Activated CD8-positive, alpha-beta memory T cell treated with anti-CD3 and anti-CD28 coated beads, Interleukin-2, amount 10 ng/mL, durations not matched to agents 7 days and 5 days (primary cell): ENCODE measurements around the gene CRELD2. TPM values are rescaled to one million over a fixed set of nuclear protein-coding genes. Genes with fewer than 3 reads are reported as not detected.

Experiments
- ATAC-seq: fragments of 150-1000 bp; cut with Tn5 transposase; one replicate; pipeline ENCODE4 v1.10.0; 2021; ENCODE audit warnings: moderate library complexity
- CTCF ChIA-PET: fragments of 350-600 bp; sonication (Branson Sonifier 250); formaldehyde crosslinking; loops from one replicate; lab custom pipeline; 2021; ENCODE audit warnings: antibody characterized with exemption; lab: Charles Lee
- DNase-seq: peaks from one replicate; pipeline ENCODE4 v3.0.0-alpha.2; 2020
- H3K27ac Mint-ChIP-seq: one replicate; pipeline ENCODE4 v1.8.0; 2021; ENCODE audit warnings: mild to moderate bottlenecking, mixed read lengths
- H3K27me3 Mint-ChIP-seq: one replicate; pipeline ENCODE4 v1.8.0; 2021; ENCODE audit warnings: mixed read lengths
- H3K36me3 Mint-ChIP-seq: one replicate; pipeline ENCODE4 v1.8.0; 2021; ENCODE audit warnings: mild to moderate bottlenecking, mixed read lengths
- H3K4me1 Mint-ChIP-seq: one replicate; pipeline ENCODE4 v1.8.0; 2021; ENCODE audit warnings: mixed read lengths
- H3K4me3 Mint-ChIP-seq: one replicate; pipeline ENCODE4 v1.8.0; 2021; ENCODE audit warnings: mild to moderate bottlenecking, moderate library complexity, mixed read lengths
- H3K9me3 Mint-ChIP-seq: one replicate; pipeline ENCODE4 v1.8.0; 2022; ENCODE audit warnings: low read depth, mixed read lengths
- total RNA-seq, 2 experiments: library from RNA; stranded (reverse); gene quantifications; one replicate each; pipeline ENCODE4 v1.2.3, GENCODE V29; 2021

Gene CRELD2
- total RNA-seq, 2 experiments from 2014 or later = 43.9 to 51.2 TPM

GRCh38 chr22:49882519-49883293, 35.7 kb upstream of the CRELD2 start:
- H3K9me3 Mint-ChIP-seq = peaks cover under 1% of the 10 kb centered on the region
- peak overlapping the region; percentile 4 for H3K27ac Mint-ChIP-seq
- H3K4me3 Mint-ChIP-seq = no peak overlapping the region
- DNase-seq (no peak), ATAC-seq (no peak)
- CTCF ChIA-PET = interaction anchor here (1.5 kb wide), 1 partner anchor 115 kb away, joined by 5 read pairs; no protein-coding TSS in a partner anchor
- peaks cover 53% of the 10 kb centered on the region for H3K36me3 Mint-ChIP-seq
- no peaks in the 10 kb centered on the region for H3K27me3 Mint-ChIP-seq
- H3K4me1 Mint-ChIP-seq = peaks cover 43% of the 10 kb centered on the region

- no peaks in the 10 kb centered on the region for H3K27me3 Mint-ChIP-seq
- no peak overlapping the region for H3K27ac Mint-ChIP-seq
- peaks cover 41% of the 10 kb centered on the region for H3K4me1 Mint-ChIP-seq
- H3K36me3 Mint-ChIP-seq = peaks cover 55% of the 10 kb centered on the region
- H3K9me3 Mint-ChIP-seq = peaks cover 1% of the 10 kb centered on the region
- H3K4me3 Mint-ChIP-seq = no peak overlapping the region
- ATAC-seq (no peak), DNase-seq (no peak)
- CTCF ChIA-PET = no interaction called here
Measured at GRCh38 chr22:49883294-49883640, 35.2 kb upstream of the CRELD2 start.

GRCh38 chr22:49884075-49884474, 34.4 kb upstream of the CRELD2 start:
- Mint-ChIP-seq H3K4me1 (peaks cover 37% of the 10 kb centered on the region), H3K36me3 (peaks cover 59% of the 10 kb centered on the region), H3K27me3 (no peaks in the 10 kb centered on the region), H3K9me3 (peaks cover 3% of the 10 kb centered on the region), H3K27ac (no peak overlapping the region), H3K4me3 (no peak overlapping the region)
- CTCF ChIA-PET = no interaction called here
- ATAC-seq = no peak
- no peak for DNase-seq

DNA sequence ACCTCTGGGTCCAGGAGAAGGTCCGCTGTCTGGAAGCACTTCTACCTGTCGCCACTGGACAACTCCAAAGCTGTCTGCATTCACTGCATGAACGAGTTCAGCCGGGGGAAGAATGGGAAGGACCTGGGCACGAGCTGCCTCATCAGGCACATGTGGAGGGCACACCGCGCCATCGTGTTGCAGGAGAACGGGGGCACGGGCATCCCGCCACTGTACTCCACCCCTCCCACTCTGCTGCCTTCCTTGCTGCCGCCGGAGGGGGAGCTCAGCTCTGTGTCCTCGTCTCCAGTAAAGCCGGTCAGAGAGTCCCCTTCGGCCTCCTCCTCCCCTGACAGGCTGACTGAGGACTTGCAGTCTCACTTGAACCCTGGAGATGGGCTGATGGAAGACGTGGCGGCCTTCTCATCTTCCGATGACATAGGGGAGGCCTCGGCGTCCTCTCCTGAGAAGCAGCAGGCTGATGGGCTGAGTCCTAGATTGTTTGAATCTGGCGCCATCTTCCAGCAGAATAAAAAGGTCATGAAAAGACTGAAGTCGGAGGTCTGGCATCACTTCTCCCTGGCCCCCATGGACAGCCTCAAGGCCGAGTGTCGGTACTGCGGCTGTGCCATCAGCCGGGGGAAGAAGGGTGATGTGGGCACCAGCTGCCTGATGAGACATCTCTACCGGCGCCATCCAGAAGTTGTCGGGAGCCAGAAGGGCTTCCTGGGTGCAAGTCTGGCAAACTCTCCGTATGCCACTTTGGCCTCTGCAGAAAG, 33.8 kb upstream of the CRELD2 start:
- ATAC-seq = no peak
- no peak overlapping the region for H3K27ac Mint-ChIP-seq
- peaks cover 35% of the 10 kb centered on the region for H3K4me1 Mint-ChIP-seq
- no peak for DNase-seq
- H3K9me3 Mint-ChIP-seq = peaks cover 9% of the 10 kb centered on the region
- no peaks in the 10 kb centered on the region for H3K27me3 Mint-ChIP-seq
- no peak overlapping the region for H3K4me3 Mint-ChIP-seq
- peaks cover 63% of the 10 kb centered on the region for H3K36me3 Mint-ChIP-seq
- CTCF ChIA-PET = no interaction called here

GRCh38 chr22:49885281-49885680, 33.2 kb upstream of the CRELD2 start:
- CTCF ChIA-PET = no interaction called here
- Mint-ChIP-seq H3K27me3 (no peaks in the 10 kb centered on the region), H3K4me3 (no peak overlapping the region), H3K9me3 (peaks cover 13% of the 10 kb centered on the region), H3K36me3 (peaks cover 68% of the 10 kb centered on the region), H3K27ac (no peak overlapping the region), H3K4me1 (peaks cover 29% of the 10 kb centered on the region)
- DNase-seq = no peak
- no peak for ATAC-seq

DNA sequence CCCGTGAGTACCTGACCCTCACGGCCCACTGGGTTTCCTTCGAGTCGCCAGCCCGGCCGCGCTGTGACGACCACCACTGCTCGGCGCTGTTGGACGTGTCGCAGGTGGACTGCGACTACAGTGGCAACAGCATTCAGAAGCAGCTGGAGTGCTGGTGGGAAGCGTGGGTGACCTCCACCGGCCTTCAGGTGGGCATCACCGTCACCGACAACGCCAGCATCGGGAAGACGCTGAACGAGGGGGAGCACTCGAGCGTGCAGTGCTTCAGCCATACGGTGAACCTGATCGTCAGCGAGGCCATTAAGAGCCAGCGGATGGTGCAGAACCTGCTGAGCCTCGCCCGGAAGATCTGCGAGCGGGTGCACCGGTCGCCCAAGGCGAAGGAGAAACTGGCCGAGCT, 32.6 kb upstream of the CRELD2 start:
- no peak for ATAC-seq
- Mint-ChIP-seq H3K36me3 (peaks cover 72% of the 10 kb centered on the region), H3K4me1 (peaks cover 24% of the 10 kb centered on the region), H3K27me3 (no peaks in the 10 kb centered on the region), H3K4me3 (no peak overlapping the region), H3K27ac (no peak overlapping the region), H3K9me3 (peaks cover 13% of the 10 kb centered on the region)
- CTCF ChIA-PET = no interaction called here
- no peak for DNase-seq

DNA sequence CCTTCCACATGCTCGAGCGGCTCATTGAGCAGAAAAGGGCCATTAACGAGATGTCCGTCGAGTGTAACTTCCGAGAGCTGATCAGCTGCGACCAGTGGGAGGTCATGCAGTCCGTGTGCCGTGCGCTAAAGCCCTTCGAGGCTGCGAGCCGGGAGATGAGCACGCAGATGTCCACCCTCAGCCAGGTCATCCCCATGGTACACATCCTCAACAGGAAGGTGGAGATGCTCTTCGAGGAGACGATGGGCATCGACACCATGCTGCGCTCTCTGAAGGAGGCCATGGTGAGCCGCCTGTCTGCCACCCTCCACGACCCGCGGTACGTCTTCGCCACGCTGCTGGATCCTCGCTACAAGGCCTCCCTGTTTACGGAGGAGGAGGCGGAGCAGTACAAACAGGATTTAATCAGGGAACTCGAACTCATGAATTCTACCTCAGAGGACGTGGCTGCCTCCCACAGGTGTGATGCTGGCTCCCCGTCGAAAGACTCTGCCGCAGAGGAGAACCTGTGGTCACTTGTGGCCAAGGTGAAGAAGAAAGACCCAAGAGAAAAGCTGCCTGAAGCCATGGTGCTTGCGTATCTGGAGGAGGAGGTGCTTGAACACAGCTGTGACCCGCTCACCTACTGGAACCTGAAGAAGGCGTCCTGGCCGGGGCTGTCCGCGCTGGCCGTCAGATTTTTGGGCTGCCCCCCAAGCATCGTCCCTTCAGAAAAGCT, 31.9 kb upstream of the CRELD2 start:
- CTCF ChIA-PET = no interaction called here
- no peak overlapping the region for H3K4me3 Mint-ChIP-seq
- peaks cover 78% of the 10 kb centered on the region for H3K36me3 Mint-ChIP-seq
- no peaks in the 10 kb centered on the region for H3K27me3 Mint-ChIP-seq
- peaks cover 21% of the 10 kb centered on the region for H3K4me1 Mint-ChIP-seq
- DNase-seq (no peak), ATAC-seq (no peak)
- peaks cover 17% of the 10 kb centered on the region for H3K9me3 Mint-ChIP-seq
- no peak overlapping the region for H3K27ac Mint-ChIP-seq

- no peak for DNase-seq
- Mint-ChIP-seq H3K36me3 (peaks cover 80% of the 10 kb centered on the region), H3K9me3 (peaks cover 17% of the 10 kb centered on the region), H3K27ac (no peak overlapping the region), H3K4me3 (no peak overlapping the region), H3K4me1 (peaks cover 16% of the 10 kb centered on the region), H3K27me3 (no peaks in the 10 kb centered on the region)
- ATAC-seq = no peak
- CTCF ChIA-PET = no interaction called here
Measured at GRCh38 chr22:49887064-49887451, 31.4 kb upstream of the CRELD2 start.

DNA sequence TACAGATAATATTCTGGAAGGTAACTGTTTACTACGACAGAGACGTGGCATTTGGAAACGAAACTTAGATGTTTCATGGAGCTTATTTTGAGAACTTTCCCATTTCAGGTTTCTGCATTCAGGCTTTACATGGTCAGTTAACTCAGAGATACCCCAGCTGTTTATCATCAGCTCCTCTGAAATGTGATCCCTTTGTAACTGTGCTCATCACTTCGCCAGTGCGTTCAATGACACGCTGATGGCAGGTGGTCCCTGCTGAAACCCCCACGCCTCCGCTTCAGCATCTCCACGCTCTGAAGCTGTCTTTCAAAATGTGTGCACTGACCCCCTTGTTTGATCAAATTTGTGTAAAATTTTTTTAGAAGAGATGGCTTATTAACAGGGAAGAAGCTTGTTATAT, 30.7 kb upstream of the CRELD2 start:
- Mint-ChIP-seq H3K27ac (no peak overlapping the region), H3K9me3 (peaks cover 17% of the 10 kb centered on the region), H3K36me3 (peaks cover 84% of the 10 kb centered on the region), H3K4me3 (no peak overlapping the region), H3K27me3 (no peaks in the 10 kb centered on the region), H3K4me1 (peaks cover 11% of the 10 kb centered on the region)
- CTCF ChIA-PET = no interaction called here
- ATAC-seq (no peak), DNase-seq (no peak)

DNA sequence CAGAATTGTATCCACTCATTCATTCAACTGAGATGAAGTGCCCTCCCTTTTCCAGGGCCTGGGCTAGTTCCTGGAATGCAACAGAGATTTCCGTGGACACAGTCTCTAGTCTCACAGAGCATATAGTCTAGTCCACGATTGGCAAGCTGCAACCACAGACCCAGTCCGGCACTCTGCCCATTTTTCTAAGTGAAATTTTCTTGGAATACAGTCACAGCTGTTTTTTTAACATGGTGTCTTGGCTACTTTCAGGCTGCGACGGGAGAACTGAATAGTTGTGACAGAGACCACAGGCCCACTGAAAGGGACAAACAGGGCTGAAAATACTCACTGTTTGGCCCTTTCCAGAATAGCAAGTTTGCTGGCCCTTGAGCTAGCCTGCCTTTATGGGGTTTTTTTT, 29.4 kb upstream of the CRELD2 start:
- DNase-seq = no peak
- Mint-ChIP-seq H3K27me3 (no peaks in the 10 kb centered on the region), H3K4me3 (no peak overlapping the region), H3K36me3 (peaks cover 81% of the 10 kb centered on the region), H3K4me1 (peaks cover 10% of the 10 kb centered on the region), H3K9me3 (peaks cover 17% of the 10 kb centered on the region), H3K27ac (no peak overlapping the region)
- ATAC-seq = no peak
- CTCF ChIA-PET = interaction anchor here (1.1 to 1.4 kb wide), 2 partner anchors 122 to 141 kb away, joined by 3 to 4 read pairs; no protein-coding TSS in a partner anchor

DNA sequence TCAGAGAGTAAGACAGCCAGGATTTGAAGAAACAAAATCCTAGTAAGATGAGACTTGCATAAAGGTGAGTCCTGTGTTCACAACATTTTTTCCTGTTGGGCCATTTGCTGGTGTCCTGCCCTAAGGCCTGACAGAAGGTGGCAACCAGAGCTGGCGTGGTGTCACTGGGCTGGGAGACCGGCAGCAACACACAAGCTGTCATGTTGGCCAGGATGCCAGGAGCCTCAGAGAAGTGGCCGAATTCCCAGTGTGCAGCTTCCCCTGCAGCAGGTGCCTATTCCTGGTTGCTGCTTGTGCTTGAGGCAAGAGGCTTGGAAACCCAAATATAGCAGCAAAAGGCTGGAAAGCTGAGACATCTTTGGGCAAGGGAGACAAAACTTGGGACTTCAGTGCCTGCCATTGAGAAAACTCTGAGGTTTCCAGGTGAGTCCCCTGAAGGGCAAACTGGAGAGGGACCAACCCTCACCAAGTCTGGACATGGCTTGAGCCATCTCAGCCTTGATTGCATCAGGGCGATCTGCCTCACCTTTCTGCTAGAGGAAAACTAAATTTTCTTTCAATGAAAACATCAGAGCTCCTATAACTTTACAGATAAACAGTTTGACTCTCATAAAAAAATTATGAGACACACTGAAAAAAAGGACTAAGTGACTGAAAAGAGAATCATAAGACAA, 26.1 kb upstream of the CRELD2 start:
- H3K4me1 Mint-ChIP-seq = peaks cover 3% of the 10 kb centered on the region
- CTCF ChIA-PET = interaction anchor here (0.9 to 1.4 kb wide), 3 partner anchors 22 to 125 kb away, joined by 3 read pairs; partner anchors contain the start of gene ZBED4
- DNase-seq = no peak

GRCh38 chr22:49893025-49893424, 25.4 kb upstream of the CRELD2 start:
- Mint-ChIP-seq H3K27me3 (no peaks in the 10 kb centered on the region), H3K27ac (no peak overlapping the region), H3K36me3 (peaks cover 52% of the 10 kb centered on the region), H3K9me3 (peaks cover 15% of the 10 kb centered on the region), H3K4me1 (peaks cover 3% of the 10 kb centered on the region), H3K4me3 (no peak overlapping the region)
- no peak for ATAC-seq
- DNase-seq = no peak
- CTCF ChIA-PET = interaction anchor here (1.3 kb wide), 1 partner anchor 125 kb away, joined by 3 read pairs; no protein-coding TSS in a partner anchor

More for the DNA sequence above, 26.1 kb upstream of the CRELD2 start:
- H3K27ac Mint-ChIP-seq = no peak overlapping the region
- peaks cover 58% of the 10 kb centered on the region for H3K36me3 Mint-ChIP-seq
- H3K9me3 Mint-ChIP-seq = peaks cover 17% of the 10 kb centered on the region
- H3K4me3 Mint-ChIP-seq = no peak overlapping the region
- H3K27me3 Mint-ChIP-seq = no peaks in the 10 kb centered on the region
- no peak for ATAC-seq
